Measurements from ENCODE around the gene ALG1. TPM values are rescaled to one million over a fixed set of nuclear protein-coding genes. Genes with fewer than 3 reads are reported as not detected.

Gene ALG1
- polyA plus RNA-seq, 1 donor from 2014 or later = 13.9 TPM

DNA sequence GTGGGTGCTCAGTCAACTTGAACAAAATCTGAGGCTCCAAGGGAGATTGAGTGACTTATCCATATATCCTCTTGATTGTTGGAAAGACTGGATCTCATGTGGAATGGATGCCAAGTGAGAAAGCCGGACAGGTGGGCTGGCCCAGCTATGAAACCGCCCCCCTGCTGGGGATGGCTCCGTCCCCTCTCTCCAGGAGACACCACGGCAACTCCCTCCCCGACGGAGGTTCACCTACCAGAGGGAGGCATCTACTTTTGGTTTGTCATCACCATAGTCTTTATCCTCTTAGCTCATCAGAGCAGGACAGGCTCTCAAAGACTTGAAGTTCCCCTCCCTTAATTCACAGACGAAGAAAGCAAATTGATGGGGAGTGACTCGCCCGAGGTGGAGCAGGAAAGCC, 1.8 kb upstream of the ALG1 start:
- Histone ChIP-seq H3K27me3 (ENCODE audit: insufficient read depth, low read depth, low read length) (no peaks in the 10 kb centered on the region), H3K9me2 (ENCODE audit: insufficient read depth, low read length) (no peaks in the 10 kb centered on the region), H3K36me3 (ENCODE audit: insufficient read depth, low read length) (no peaks in the 10 kb centered on the region), H3K4me3 (ENCODE audit: low read length) (no peak overlapping the region), H3K27ac (ENCODE audit: low read length) (no peak overlapping the region), H3K4me2 (ENCODE audit: low read length) (no peak overlapping the region), H3K9me3 (ENCODE audit: low read length) (no peaks in the 10 kb centered on the region), H2AFZ (ENCODE audit: low read depth, low read length) (no peak overlapping the region), H3F3A (ENCODE audit: insufficient read depth, low read length, poor library complexity, severe bottlenecking) (no peaks in the 10 kb centered on the region), H4K20me1 (ENCODE audit: insufficient read depth) (no peaks in the 10 kb centered on the region), H3K9ac (ENCODE audit: low read length) (no peak overlapping the region), H3K79me2 (replicated peaks; ENCODE audit: insufficient read depth, low read length) (no peaks in the 10 kb centered on the region)
- TF ChIP-seq, protein P1, sequence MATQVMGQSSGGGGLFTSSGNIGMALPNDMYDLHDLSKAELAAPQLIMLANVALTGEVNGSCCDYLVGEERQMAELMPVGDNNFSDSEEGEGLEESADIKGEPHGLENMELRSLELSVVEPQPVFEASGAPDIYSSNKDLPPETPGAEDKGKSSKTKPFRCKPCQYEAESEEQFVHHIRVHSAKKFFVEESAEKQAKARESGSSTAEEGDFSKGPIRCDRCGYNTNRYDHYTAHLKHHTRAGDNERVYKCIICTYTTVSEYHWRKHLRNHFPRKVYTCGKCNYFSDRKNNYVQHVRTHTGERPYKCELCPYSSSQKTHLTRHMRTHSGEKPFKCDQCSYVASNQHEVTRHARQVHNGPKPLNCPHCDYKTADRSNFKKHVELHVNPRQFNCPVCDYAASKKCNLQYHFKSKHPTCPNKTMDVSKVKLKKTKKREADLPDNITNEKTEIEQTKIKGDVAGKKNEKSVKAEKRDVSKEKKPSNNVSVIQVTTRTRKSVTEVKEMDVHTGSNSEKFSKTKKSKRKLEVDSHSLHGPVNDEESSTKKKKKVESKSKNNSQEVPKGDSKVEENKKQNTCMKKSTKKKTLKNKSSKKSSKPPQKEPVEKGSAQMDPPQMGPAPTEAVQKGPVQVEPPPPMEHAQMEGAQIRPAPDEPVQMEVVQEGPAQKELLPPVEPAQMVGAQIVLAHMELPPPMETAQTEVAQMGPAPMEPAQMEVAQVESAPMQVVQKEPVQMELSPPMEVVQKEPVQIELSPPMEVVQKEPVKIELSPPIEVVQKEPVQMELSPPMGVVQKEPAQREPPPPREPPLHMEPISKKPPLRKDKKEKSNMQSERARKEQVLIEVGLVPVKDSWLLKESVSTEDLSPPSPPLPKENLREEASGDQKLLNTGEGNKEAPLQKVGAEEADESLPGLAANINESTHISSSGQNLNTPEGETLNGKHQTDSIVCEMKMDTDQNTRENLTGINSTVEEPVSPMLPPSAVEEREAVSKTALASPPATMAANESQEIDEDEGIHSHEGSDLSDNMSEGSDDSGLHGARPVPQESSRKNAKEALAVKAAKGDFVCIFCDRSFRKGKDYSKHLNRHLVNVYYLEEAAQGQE (IDR thresholded peaks at IDR 0.05; ENCODE audit: borderline replicate concordance) = no peak
- no peak for TF ChIP-seq POLR2AphosphoS5 (IDR thresholded peaks at IDR 0.05)

DNA sequence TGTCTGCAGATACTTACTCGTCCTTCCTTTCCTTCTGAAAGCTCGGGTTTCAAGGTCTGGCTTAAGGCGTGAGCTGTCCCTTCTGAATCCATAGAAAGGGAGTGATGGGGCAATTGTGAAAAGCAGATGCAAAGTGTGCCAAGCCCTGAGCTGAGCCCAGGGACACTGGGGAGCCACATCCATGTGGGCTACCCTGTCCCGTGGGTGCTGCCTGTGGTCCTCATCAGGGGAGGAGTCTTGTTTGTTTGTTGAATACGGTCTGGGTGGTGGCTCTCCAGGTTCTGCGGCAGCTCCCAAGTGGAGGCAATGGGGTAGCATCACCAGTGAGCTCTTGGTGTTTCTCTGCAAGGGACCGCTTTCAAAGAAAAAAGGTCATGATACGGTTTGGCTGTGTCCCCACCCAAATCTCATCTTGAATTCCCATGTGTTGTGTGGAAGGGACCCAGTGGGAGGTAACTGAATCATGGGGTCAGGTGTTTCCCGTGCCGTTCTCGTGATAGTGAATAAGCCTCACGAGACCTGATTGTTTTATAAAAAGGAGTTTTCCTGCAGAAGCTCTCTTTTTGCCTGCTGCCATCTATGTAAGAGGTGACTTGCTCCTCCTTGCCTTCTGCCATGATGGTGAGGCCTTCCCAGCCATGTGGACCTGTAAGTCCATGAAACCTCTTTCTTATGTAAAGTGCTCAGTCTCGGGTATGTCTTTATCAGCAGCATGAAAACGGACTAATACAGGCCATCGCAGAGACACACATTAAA, 1.0 kb upstream of the ALG1 start:
- Histone ChIP-seq H4K20me1 (ENCODE audit: insufficient read depth) (no peaks in the 10 kb centered on the region), H3K36me3 (ENCODE audit: insufficient read depth, low read length) (no peaks in the 10 kb centered on the region), H3K9ac (ENCODE audit: low read length) (no peak overlapping the region), H2AFZ (ENCODE audit: low read depth, low read length) (no peak overlapping the region), H3K4me3 (ENCODE audit: low read length) (no peak overlapping the region), H3F3A (ENCODE audit: insufficient read depth, low read length, poor library complexity, severe bottlenecking) (no peaks in the 10 kb centered on the region), H3K27me3 (ENCODE audit: insufficient read depth, low read depth, low read length) (no peaks in the 10 kb centered on the region), H3K4me2 (ENCODE audit: low read length) (no peak overlapping the region), H3K79me2 (replicated peaks; ENCODE audit: insufficient read depth, low read length) (no peaks in the 10 kb centered on the region), H3K9me2 (ENCODE audit: insufficient read depth, low read length) (no peaks in the 10 kb centered on the region), H3K9me3 (ENCODE audit: low read length) (no peaks in the 10 kb centered on the region), H3K27ac (ENCODE audit: low read length) (no peak overlapping the region)
- TF ChIP-seq EZH2 (IDR thresholded peaks at IDR 0.05; ENCODE audit: borderline replicate concordance, insufficient read depth, low read length, poor library complexity, severe bottlenecking) (no peak), MXI1 (conservative IDR thresholded peaks at IDR 0.05; ENCODE audit: poor library complexity, severe bottlenecking) (no peak), EP300 (conservative IDR thresholded peaks at IDR 0.05; ENCODE audit: poor library complexity, severe bottlenecking) (no peak), RAD21 (conservative IDR thresholded peaks at IDR 0.05) (no peak), SMC3 (conservative IDR thresholded peaks at IDR 0.05; ENCODE audit: poor library complexity) (no peak)
- TF ChIP-seq, protein P1 (IDR thresholded peaks at IDR 0.05; ENCODE audit: borderline replicate concordance) = no peak
- TF ChIP-seq, protein P2, sequence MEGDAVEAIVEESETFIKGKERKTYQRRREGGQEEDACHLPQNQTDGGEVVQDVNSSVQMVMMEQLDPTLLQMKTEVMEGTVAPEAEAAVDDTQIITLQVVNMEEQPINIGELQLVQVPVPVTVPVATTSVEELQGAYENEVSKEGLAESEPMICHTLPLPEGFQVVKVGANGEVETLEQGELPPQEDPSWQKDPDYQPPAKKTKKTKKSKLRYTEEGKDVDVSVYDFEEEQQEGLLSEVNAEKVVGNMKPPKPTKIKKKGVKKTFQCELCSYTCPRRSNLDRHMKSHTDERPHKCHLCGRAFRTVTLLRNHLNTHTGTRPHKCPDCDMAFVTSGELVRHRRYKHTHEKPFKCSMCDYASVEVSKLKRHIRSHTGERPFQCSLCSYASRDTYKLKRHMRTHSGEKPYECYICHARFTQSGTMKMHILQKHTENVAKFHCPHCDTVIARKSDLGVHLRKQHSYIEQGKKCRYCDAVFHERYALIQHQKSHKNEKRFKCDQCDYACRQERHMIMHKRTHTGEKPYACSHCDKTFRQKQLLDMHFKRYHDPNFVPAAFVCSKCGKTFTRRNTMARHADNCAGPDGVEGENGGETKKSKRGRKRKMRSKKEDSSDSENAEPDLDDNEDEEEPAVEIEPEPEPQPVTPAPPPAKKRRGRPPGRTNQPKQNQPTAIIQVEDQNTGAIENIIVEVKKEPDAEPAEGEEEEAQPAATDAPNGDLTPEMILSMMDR (IDR thresholded peaks at IDR 0.05; ENCODE audit: poor library complexity, severe bottlenecking) = no peak

Data from neural cell (in vitro differentiated cells).